ENCODE measurements around the gene SCAMP1.

The SCAMP1 gene

GRCh38 chr5:78360674-78360923 lies 182 bp downstream of the SCAMP1 start:
- H3K4me3 ChIP-seq (ENCODE audit: low read depth, low read length): peak overlapping the region; percentile 99
- TF ChIP-seq CTCF (IDR thresholded peaks at IDR 0.05; ENCODE audit: borderline replicate concordance, insufficient read depth, low read depth, low read length): no peak

GRCh38 chr5:78360924-78361630 lies 660 bp downstream of the SCAMP1 start:
- TF ChIP-seq CTCF (IDR thresholded peaks at IDR 0.05; ENCODE audit: borderline replicate concordance, insufficient read depth, low read depth, low read length): peak; percentile 27; the same call in 1 of the 2 replicates
- H3K4me3 ChIP-seq (ENCODE audit: low read depth, low read length): peak overlapping the region; percentile 99

GRCh38 chr5:78361631-78361993 lies 1.2 kb downstream of the SCAMP1 start:
- no peak for TF ChIP-seq CTCF (IDR thresholded peaks at IDR 0.05; ENCODE audit: borderline replicate concordance, insufficient read depth, low read depth, low read length)
- H3K4me3 ChIP-seq (ENCODE audit: low read depth, low read length): peak overlapping the region; percentile 99

- no peak overlapping the region for H3K4me3 ChIP-seq (ENCODE audit: low read depth, low read length)
Observed at GRCh38 chr5:78362220-78362619, 1.8 kb downstream of the SCAMP1 start.

GRCh38 chr5:78364005-78364404 lies 3.6 kb downstream of the SCAMP1 start:
- no peak overlapping the region for H3K4me3 ChIP-seq (ENCODE audit: low read depth, low read length)
- no peak for TF ChIP-seq CTCF (IDR thresholded peaks at IDR 0.05; ENCODE audit: borderline replicate concordance, insufficient read depth, low read depth, low read length)

More at GRCh38 chr5:78362220-78362619, 1.8 kb downstream of the SCAMP1 start:
- no peak for TF ChIP-seq CTCF (IDR thresholded peaks at IDR 0.05; ENCODE audit: borderline replicate concordance, insufficient read depth, low read depth, low read length)

- H3K4me3 ChIP-seq (ENCODE audit: low read depth, low read length): no peak overlapping the region
- 0 out of 2 replicates have a peak, but pooled peaks have one; percentile 19 for TF ChIP-seq CTCF (IDR thresholded peaks at IDR 0.05; ENCODE audit: borderline replicate concordance, insufficient read depth, low read depth, low read length)
Observed at GRCh38 chr5:78367318-78367991, 7.0 kb downstream of the SCAMP1 start.

- no peak for TF ChIP-seq CTCF (IDR thresholded peaks at IDR 0.05; ENCODE audit: borderline replicate concordance, insufficient read depth, low read depth, low read length)
Observed at GRCh38 chr5:78369680-78370079, 9.3 kb downstream of the SCAMP1 start.

More at GRCh38 chr5:78369680-78370079, 9.3 kb downstream of the SCAMP1 start:
- no peak overlapping the region for H3K4me3 ChIP-seq (ENCODE audit: low read depth, low read length)
